ENCODE results near the gene SLC13A2.

- TF ChIP-seq POLR2A (IDR thresholded peaks at IDR 0.05; ENCODE audit: low read depth, low read length) (no peak), RFX5 (IDR thresholded peaks at IDR 0.05; ENCODE audit: low read depth, low read length) (no peak), MAFK (IDR thresholded peaks at IDR 0.05; ENCODE audit: low read depth, low read length) (no peak), RCOR1 (IDR thresholded peaks at IDR 0.05; ENCODE audit: insufficient replicate concordance, low read length) (no peak), CEBPB (IDR thresholded peaks at IDR 0.05; ENCODE audit: low read depth, low read length) (no peak), RAD21 (IDR thresholded peaks at IDR 0.05; ENCODE audit: low read length) (no peak), SMC3 (IDR thresholded peaks at IDR 0.05; ENCODE audit: low read depth, low read length) (no peak), NFE2L2 (IDR thresholded peaks at IDR 0.05; ENCODE audit: low read depth, low read length) (no peak), MXI1 (IDR thresholded peaks at IDR 0.05; ENCODE audit: borderline replicate concordance, low read depth, low read length) (no peak)
- TF ChIP-seq, protein P1, sequence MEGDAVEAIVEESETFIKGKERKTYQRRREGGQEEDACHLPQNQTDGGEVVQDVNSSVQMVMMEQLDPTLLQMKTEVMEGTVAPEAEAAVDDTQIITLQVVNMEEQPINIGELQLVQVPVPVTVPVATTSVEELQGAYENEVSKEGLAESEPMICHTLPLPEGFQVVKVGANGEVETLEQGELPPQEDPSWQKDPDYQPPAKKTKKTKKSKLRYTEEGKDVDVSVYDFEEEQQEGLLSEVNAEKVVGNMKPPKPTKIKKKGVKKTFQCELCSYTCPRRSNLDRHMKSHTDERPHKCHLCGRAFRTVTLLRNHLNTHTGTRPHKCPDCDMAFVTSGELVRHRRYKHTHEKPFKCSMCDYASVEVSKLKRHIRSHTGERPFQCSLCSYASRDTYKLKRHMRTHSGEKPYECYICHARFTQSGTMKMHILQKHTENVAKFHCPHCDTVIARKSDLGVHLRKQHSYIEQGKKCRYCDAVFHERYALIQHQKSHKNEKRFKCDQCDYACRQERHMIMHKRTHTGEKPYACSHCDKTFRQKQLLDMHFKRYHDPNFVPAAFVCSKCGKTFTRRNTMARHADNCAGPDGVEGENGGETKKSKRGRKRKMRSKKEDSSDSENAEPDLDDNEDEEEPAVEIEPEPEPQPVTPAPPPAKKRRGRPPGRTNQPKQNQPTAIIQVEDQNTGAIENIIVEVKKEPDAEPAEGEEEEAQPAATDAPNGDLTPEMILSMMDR (conservative IDR thresholded peaks at IDR 0.05; ENCODE audit: low read depth, low read length), result no peak
- TF ChIP-seq, protein P2, sequence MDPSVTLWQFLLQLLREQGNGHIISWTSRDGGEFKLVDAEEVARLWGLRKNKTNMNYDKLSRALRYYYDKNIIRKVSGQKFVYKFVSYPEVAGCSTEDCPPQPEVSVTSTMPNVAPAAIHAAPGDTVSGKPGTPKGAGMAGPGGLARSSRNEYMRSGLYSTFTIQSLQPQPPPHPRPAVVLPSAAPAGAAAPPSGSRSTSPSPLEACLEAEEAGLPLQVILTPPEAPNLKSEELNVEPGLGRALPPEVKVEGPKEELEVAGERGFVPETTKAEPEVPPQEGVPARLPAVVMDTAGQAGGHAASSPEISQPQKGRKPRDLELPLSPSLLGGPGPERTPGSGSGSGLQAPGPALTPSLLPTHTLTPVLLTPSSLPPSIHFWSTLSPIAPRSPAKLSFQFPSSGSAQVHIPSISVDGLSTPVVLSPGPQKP (IDR thresholded peaks at IDR 0.05; ENCODE audit: borderline replicate concordance, low read depth, low read length), result no peak
Measured at GRCh38 chr17:28514561-28515002, 41.1 kb downstream of the SLC13A2 start.
